ENCODE data around the gene NFAM1.

GRCh38 chr22:42380769-42381551 lies 51.2 kb downstream of the NFAM1 start:
- no peak for TF ChIP-seq CTCF (conservative IDR thresholded peaks at IDR 0.05; ENCODE audit: low read depth, low read length)
- TF ChIP-seq RFX5 (IDR thresholded peaks at IDR 0.05; ENCODE audit: low read depth, low read length) = no peak
- TF ChIP-seq POLR2A (IDR thresholded peaks at IDR 0.05; ENCODE audit: low read depth, low read length) = no peak
- TF ChIP-seq MAFK (IDR thresholded peaks at IDR 0.05; ENCODE audit: low read depth, low read length) = no peak
- TF ChIP-seq FOS (IDR thresholded peaks at IDR 0.05; ENCODE audit: low read depth, low read length) = no peak
- TF ChIP-seq USF2 (IDR thresholded peaks at IDR 0.05; ENCODE audit: low read depth, low read length) = no peak
- no peak for TF ChIP-seq CEBPB (IDR thresholded peaks at IDR 0.05; ENCODE audit: low read depth, low read length)
- TF ChIP-seq MAZ (IDR thresholded peaks at IDR 0.05; ENCODE audit: borderline replicate concordance, low read depth, low read length) = no peak
- no peak for TF ChIP-seq BHLHE40 (IDR thresholded peaks at IDR 0.05; ENCODE audit: low read depth, low read length)
- TF ChIP-seq RCOR1 (IDR thresholded peaks at IDR 0.05; ENCODE audit: insufficient replicate concordance, low read length) = no peak
- no peak for TF ChIP-seq MXI1 (IDR thresholded peaks at IDR 0.05; ENCODE audit: borderline replicate concordance, low read depth, low read length)

Measured in IMR-90 (cell line).